T1000 (cell line): ENCODE measurements around the gene ATP2B3.

ENCODE experiments used
- DNase-seq: peaks from one replicate; lab custom pipeline; 2025; ENCODE audit warnings: mixed read lengths; lab: John Stamatoyannopoulos, UW

Gene ATP2B3

DNA sequence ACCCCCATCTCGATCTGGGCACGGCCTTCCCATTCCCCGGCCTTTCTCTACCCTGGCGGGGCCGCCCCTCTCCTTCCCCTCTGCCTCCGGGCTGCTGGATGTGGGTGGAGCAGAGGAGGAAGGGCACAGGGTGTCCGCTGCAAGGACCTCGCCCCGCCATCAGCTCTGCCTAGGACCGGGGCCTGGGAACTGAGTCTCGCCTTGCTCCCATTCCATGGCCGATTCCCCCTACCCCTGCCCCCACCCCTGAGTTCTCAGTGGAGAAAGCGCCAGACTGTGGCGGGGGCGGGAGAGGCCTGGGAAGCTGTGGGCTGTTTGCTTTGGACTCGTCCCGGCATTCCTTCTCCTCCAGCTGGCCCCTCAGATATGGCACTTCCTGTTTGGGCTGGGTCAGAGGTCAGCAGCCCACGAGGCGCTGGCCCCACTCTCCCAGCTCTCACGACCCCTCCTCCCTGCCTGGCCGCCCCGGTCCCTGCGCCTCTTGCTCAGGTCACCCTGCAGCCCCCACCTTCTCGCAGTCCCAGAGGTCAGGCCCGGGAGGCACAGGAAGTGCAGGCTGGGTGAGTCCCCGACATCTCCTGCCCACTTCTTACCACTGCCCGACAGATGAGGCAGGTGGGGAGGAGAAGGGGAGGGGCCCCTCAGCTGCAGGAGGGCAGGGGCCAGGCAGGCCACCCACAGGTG, 29.1 kb upstream of the ATP2B3 start:
- DNase-seq = no peak

DNA sequence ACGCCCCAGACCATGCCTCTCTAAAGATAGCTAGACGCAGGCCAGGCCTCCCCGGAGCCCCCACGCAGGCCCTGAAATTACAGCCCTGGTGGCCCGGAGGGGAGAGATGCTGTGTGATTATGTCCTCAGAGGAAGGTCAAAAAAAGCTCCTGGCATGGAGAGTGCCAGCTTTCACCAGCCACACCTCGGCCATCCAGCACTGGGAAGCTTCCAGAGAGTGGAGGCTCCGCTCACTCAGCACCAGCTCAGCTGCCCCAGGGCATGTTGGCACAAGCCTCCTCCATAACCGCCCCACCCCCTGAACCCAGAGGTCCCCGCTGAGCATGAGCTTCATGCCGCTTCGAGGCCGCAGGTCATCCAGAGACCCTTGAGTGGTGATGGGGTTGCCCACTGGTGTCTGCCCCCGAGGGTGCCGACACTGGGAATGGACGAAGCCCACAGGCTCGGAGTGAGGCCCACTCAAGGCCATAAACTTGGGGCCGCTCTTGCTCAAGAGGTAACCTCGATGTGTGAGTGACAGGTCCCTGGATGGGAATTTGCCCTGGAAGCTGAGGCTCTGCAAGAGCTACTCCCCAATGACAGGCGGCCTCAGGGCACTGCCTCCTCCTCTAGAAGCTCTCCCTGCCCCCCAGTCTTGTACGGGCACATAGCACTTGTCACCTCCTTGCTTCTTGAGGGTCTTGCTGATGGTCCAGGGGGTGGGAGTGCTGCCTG, 27.1 kb upstream of the ATP2B3 start:
- no peak for DNase-seq

DNA sequence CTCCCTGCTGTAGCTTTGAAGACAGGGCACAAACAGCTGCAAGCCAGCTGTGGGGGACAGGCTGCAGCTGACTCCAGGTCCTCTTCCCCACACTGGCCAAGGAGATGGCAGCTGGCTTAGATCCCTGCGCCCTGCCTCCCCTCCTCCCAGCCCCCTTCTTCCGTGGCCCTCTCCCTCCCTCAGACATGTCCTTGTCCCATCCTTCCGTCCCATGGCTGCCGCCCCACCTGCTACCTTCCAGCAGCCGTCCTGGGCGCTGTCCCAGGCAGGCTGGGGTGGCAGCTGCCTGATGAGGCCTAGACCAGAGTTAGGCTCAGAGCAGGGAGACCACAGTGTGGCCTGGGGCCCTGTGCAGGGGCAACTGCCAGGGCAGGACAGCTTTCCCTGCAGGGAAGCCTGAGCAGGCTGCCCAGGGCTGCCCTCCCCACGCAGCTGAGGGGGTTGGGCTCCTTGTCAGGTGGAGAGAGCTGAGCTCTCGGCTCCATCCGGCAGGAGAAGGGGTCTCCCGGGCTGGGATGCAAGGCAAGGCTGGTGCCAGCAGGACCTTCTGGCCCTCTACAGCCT, 26.0 kb upstream of the ATP2B3 start:
- DNase-seq = no peak

DNA sequence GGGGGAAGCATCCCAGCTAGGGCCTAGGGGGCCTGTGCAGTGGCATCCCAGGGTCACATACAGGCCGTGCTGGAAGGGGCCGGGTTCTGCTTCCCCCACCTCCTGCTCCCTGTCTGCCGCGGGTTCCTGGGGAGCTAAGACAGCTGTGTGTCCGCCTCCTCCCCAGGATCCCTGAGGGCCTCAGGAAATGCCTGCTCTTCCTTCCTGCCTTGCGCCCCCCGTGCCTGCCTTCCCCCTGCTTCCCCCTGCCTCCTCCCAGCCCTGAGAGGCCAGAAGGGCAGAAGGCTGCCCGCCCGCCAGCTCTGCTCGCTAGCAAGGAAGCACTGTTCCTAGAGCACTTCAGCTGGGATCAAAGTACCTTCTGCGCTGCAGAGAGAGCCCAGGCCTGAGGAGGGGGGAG, 25.5 kb upstream of the ATP2B3 start:
- no peak for DNase-seq

DNA sequence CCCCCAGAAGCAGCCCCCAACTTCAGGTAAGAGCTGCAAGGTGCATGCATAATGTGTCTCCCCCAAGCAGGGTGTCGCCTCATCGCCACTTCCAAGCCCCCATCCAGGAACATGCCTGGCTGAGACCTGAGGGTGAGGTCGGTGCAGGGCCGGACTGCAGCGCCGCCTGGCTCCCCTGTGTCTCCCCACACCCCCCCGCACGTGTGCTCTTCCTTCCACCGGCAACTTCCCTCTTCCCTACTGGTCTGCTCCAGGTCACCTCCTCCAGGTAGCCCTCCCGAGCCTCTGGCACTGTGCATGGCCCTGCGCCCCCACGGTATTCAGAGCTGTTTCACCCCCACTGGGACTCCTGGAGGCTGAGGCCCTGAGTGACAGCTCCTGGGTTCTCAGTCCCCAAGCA, 24.9 kb upstream of the ATP2B3 start:
- DNase-seq = no peak

DNA sequence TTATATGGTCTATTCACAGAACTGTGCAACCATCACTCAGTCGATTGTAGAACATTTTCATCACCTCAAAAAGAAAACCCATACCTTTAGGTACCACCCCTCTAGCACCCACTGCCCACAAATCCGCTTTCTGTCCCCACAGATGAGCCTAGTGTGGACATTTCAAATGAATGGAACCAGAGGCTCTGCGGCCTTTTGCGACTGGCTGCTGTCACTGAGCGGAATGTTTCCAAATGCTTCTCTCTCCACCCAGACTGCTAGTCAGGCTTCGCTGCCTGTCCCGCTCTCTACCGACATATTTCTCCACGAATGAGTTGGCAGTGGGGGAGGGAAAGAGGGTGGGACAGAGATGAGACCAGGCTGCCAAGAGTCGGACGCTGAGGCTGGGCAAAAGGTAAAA, 24.4 kb upstream of the ATP2B3 start:
- DNase-seq = no peak

DNA sequence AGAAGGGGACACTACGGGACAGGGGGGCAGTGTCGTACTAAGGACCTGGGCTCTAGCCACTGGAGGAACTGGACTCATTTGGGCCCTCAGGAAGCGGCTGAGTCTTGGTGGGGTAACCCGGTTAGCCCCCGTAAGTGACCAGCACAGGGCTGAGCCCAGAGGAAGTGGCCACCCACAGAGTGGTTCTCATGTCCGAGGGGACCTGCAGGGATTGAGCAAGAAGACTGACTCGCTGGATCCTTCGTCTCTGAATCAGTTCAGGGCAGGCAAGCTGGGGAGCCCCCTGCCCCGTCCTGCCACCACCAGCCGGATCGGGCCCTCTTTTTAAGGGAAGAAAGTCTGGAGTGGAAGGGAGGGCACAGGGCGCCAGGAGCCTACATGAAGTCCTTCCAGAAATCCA, 23.4 kb upstream of the ATP2B3 start:
- no peak for DNase-seq

DNA sequence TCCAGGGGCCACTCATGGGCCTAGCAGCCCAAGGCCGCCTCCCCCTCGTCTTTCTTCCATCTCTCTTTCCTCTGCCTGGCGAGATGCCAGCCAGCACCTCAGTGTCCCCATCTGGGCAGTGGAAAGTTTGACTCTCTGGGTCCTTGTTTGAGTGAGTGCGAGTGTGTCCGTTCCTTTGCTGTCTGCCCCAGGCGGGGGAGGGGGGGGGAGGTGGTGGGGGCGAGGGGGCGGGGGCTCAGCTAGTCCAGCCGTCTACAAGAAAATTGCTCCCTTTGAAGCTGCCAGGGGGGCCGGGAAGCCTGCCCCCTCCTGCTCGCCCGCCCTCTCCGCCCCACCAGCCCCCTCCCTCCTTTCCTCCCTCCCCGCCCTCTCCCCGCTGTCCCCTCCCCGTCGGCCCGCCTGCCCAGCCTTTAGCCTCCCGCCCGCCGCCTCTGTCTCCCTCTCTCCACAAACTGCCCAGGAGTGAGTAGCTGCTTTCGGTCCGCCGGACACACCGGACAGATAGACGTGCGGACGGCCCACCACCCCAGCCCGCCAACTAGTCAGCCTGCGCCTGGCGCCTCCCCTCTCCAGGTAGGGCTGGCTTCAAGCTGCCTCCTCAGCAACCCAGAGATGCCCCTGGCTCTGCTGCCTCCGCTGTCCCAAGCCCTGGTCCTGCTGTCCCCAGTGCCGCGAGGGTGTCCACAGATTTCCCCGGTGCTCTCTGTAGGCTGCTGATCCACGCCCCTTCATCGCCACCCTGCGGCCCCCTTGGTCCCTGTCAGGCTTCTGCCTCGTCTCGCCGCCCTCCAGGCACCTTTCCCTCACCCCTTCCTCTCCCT, 22.7 kb upstream of the ATP2B3 start, which contains the start of gene BGN:
Gene BGN, plus strand, starts transcription at position 440 of the 821 bp plus-strand sequence. CDS start 9,652 bp downstream, outside the sequence.
- no peak for DNase-seq

DNA sequence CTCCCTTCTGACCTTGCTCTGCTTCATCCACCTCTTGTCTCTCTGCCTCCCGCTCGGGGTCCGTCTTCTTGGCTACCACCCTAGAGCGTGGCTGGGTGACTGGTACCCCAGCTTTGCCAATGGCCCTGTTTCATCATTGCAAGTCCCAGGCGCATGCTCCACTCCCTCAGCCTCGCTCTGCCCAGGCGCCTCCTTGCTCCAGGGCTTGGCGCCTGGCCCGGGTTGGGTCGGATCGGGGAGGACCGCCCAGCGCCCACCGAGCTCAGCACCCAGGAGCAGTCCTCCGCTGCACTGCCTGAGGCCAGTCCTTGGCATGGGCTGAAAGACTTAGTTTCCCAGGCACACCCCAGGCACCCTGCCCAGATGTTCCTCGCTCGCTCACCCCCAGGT, 22.1 kb upstream of the ATP2B3 start:
- DNase-seq = no peak

DNA sequence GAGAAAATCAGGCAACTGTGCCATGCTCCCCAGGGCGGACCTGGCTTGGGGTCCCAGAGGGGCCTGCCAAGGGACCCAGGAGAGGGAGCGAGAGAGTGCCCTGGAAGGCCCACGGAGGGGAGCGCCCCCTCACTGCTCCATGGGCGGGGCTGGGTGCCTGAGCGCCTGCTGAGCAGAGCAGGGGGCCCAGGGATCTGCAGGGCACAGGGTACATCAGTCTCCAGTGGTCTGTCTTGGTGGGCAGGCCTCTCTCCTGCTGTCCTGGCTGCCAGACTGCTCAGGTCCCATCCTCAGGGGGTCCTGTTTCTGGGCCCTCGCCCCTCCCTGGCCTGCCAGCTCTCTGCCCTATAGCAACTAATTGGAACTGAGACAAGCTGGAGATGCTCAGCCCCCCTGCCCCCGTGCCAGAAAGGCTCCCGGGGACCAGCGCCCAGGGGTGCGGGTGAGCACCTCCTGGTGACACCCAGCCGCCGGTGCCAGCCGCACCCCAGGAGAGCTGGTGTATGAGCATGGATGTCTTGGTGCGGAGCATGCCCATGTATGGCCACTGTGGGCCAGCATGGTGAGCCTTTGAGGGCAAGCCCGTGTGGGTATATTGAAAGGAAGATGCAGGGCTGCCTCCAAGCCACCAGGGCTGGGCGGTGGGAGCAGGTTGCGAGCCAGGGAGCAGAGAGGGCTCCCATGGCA, 21.4 kb upstream of the ATP2B3 start:
- DNase-seq = no peak

DNA sequence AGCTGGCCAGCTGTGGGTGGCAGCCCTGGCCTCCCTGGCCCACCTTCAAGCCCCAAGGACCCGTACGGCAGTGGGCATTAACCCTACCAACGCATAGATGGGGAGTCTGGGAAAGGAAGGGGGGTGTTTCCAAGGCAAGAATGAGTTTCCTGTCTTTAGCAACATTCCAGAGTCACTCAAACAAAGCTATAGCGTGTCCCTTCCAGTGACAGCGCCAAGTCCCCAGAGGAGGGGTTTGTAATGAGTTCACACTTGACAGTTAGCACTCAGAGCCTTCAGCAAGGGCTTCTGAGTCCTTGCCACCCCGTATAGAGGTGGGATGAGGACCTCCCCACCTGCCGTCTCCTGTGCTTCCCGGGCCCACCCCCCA, 20.9 kb upstream of the ATP2B3 start:
- no peak for DNase-seq

DNA sequence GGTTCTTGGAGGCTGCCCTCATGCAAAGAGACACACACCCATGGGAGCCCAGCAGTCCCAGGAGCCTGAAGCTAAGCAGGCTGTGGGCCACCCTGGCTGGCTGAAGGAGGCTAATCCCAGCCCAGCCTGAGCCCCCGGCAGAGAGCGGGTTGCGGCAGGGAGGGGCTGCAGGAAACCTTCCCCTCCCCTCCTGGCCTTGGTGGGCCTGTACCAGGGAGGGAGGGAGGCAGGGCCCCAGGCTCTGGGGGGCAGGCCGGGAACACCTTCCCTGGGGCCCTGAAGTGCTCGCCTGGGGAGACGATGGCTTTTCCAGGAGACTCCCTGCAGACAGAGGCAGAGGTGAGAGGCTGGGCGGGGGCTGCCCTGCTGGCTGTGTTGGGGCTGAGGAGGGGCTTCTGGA, 19.0 kb upstream of the ATP2B3 start:
- DNase-seq = no peak

DNA sequence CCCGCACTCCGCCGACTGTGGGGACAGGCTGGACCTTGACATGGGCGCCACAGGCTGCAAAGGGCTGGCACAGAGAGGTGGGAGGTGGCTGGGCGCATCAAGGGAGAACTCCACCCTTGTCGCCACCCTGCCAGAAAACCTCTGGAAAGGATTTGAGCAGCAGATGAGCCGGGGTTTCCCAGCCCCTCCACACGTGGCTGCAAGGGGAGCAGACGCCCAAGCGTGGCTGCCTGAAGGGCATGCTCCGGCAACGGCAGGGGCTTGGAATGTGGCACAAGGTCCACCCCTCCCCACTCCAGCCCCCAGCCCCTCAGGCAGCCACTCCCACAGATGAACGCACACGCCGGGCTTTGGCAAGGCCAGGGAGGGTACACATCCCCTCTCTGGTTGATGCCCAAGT, 18.1 kb upstream of the ATP2B3 start:
- no peak for DNase-seq

DNA sequence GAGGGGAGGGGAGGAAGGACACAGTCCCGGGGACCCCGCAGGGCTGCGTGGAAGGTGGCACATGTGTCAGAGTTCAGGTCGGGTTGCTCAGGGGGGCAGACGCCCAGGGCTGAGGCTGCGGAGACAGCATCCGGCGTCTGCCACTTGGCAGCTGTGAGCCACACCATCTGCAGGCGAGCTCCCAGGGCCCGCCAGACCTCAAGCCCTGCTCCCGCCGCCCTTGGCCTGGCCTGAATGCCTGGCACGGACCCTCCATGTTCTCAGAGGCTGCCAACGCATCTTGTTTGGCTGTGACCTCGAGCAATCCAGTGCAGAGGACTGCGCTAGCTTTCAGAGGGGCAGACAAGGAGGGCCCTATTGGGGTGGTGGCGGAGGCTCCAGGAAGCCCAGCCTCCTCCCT, 17.6 kb upstream of the ATP2B3 start:
- no peak for DNase-seq

DNA sequence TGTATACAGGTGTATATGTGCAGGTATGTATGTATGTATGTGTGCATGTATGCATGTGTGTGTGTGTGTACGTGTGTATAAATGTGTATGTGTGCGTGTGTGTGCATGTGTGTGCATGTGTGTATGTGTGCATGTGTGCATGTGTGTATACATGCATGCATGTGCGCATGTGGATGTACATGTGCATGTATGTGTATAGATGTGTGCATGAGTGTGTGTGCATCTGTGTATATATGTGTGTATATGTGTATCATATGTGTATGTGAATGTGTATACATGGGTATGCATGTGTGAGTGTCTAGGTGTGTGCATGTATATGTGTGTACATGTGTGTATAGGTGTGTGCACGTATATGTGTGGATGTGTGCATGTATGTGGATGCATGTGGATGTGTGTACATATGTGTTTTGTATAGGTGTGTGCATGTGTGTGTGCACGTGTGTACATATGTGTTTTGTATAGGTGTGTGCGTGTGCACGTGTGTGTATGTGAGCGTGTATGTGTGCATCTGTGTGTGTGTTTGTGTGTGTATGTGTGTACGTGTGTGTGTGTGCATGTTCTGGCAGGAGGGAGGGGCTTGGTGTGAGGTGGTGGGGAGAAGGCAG, 16.7 kb upstream of the ATP2B3 start:
- DNase-seq = no peak

DNA sequence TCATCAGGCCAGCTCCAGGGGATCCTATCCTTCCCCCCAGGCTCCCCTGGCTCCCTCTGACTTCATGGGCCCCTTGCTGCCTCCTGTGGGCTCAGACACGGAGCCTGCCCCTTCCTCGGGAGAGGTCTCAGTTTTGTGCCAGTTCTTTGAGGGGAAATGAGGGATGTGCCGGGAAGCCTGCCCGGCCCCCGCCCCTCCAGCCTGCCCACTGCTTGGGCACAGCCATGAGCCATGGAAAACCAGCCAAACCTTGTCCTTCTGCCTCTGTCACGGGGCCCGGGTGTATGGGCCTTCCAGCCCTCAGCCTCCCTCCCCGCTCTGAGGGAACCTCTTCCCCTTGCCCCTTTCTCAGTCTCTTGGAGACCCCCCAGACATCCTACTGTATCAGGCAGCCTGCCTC, 15.9 kb upstream of the ATP2B3 start:
- DNase-seq = no peak

DNA sequence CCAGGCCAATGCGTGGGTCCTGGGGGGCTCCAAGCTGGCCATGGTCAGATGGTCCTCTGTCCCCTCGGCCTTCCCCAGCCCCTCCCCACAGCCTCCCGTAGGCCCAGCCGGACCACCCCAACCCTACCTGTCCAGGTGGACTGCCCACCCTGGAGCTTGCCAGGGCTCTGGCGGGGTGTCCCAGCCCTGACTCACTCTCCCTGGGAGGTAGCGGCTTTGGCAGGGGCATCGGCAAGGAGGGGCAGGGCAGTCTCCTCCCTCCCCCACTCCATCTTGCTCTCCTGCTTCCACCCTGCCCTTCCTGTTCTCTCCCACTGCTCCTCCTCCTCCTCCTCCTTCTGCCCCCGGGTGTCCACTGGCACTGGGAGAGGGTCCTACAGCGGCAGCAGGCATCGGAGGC, 15.3 kb upstream of the ATP2B3 start:
- DNase-seq = no peak

DNA sequence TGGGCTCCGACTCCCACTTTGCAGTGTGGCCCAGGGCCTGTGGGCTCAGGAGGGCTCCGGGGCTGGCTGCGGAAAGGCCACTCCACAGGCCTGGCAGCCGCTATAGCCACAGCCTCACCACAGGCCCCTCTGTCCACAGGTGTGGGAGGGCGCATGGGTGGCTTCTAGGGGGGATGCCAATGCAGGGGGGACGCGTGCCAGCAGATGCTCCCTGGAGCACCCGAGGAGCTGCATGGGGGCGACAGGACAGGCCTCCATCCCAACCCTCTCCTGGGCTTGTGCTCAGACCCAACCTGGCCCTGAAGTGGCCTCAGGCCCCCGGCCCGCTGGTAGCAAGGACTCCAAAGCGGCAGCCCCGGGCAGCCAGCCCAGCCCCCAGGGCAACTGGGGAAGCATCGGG, 14.6 kb upstream of the ATP2B3 start:
- no peak for DNase-seq

DNA sequence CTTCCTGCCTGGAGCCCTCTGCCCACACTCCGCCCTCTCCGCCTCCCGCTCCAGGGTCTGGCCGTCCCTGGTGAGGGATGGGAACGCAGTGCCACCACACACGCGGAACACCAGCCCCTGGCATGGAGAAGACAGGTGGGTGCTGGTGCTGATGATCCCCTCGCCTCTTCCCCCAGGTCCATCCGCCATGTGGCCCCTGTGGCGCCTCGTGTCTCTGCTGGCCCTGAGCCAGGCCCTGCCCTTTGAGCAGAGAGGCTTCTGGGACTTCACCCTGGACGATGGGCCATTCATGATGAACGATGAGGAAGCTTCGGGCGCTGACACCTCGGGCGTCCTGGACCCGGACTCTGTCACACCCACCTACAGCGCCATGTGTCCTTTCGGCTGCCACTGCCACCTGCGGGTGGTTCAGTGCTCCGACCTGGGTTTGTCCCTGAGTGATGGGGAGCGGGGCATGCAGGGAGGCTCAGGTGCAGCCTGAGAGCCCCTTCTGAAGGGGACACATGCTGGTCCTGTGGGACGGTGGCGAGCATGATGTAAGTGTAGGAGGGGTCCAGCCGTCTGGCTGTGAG, 12.9 kb upstream of the ATP2B3 start:
- DNase-seq = no peak

DNA sequence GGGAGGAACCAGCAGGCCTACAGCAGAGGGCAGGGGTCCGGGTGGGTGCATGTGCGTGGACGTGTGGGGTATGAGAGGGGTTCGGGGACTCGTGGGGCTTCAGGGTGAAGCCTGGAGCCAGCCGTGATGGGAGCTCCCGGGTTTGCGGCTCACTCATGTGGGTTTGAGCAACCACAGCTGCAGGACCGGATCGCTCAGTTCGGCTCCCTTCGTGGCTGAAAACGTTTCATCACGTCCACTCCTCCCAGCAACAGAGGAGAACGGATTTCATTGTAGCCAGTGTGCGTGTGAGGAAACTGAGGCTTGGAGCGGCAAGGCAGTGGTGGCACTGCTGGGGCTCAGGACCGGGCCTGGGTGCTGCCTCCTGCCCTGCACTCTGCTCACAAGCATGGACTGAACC, 12.1 kb upstream of the ATP2B3 start:
- DNase-seq = no peak

DNA sequence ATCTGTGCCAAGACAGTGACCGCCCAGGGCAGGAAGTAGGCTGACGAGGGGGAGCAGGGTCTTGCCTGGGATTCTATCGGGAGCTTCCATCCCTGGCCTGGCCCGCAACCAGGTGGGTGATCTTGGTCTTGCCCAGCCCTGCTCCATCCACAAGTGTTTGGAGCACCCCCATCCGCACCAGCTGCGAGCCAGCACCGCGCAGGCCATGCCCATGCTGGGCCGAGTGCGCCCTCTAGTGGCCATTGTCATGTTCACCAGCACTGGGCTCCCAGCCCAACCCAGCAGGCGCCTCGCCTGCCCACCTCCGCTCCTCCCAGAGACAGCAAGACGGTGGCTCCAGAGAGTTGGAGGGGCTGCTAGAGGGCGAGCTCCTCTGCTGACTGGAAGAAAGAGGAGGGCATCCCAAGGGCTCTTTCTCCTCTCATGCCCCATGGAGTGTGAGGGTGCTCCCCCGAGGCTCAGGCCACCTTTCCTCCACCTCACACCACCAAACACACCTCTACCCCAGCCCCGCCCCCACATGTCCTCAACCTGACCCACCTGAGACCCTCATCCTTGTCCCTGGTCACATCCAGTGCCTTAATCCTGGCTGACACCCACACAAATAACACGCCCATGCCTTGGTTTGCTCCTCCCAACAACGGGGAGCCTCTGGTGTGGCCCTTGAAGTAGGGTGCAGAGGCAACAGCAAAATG, 9.8 kb upstream of the ATP2B3 start:
- DNase-seq = peak; percentile 40
